Left lobe of liver (tissue), 2 donors: Measurements from ENCODE around the gene YTHDF2. TPM values are rescaled to one million over a fixed set of nuclear protein-coding genes. Genes with fewer than 3 reads are reported as not detected.
"Not testable (repeated sequence)": the region's sequence is repeated elsewhere in the genome, so short reads cannot be mapped to it uniquely, and the experiment has no call there.

ENCODE experiments used
- ATAC-seq: fragments of 200-7000 bp; cut with Tn5 transposase; one replicate; pipeline ENCODE4 v1.9.1; 2020; ENCODE audit warnings: mild to moderate bottlenecking, moderate library complexity
- DNase-seq: peaks from one replicate; pipeline ENCODE4 v3.0.0-alpha.2; 2020; ENCODE audit warnings: low spot score
- total RNA-seq: library from RNA; stranded (reverse); gene quantifications from one replicate; pipeline ENCODE4 v1.2.1, GENCODE V29; 2021
- donor health status: DM: no; HTN: no; CAD: no; lungs with moderate emphysema.
- donor health status: DM: no; HTN: yes; CAD: no.

YTHDF2 gene
- total RNA-seq, 1 donor from 2014 or later: 23.1 TPM

DNA sequence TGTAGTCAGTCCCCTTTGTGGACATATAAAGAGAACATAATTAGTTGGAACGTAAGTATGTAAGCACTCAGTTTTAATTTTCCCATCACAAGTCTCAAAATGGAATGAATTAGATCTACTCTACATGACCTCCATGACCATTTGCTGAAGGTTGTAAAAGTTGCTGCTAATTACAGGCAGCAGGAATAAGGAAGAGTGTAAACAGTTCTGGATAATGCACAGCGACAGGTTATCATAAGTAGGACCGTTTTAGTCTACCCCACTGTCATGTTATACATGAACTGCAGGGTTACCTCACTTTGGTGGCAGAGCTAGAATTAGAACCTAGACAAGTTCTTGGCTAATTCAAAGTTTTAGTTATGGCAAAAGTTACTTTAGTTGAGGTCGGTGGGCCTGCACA is 21.7 kb downstream of the YTHDF2 start:
- no peak for ATAC-seq
- DNase-seq: no peak

DNA sequence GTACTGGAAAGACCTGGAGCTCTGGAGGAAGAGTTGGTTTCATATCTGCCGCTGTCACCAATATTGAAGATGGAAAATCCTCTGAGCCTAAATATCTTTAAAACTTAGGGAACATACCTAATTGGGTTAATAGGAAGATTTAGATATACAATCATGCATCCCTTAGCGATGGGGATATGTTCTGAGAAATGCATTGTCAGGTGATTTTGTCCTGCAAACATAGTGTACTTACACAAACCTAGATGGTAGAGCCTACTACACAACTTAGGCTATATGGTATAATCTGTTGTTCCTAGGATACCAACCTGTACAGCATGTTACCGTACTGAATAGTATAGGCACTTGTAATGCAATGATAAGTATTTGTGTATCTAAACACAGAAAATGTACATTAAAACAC is 22.5 kb downstream of the YTHDF2 start:
- no peak for ATAC-seq
- DNase-seq: no peak

DNA sequence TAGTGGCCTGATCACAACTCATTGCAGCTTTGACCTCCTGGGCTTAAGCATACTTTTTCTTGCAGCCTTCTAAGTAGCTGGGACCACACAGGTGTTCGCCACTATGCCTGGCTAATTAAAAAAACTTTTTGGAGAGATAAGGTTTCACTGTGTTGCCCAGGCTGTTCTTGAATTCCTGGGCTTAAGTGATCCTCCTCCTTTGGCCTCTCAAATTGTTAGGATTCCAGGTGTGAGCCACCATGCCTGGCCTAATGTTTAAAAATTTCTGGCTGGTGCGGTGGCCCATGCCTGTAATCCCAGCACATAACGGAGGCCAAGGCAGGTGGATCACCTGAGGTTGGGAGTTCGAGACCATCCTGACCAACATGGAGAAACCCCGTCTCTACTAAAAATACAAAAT is 24.4 kb downstream of the YTHDF2 start:
- ATAC-seq: no peak

GRCh38 chr1:28766532-28767183 is 29.9 kb downstream of the YTHDF2 start:
- no peak for ATAC-seq
- DNase-seq: no peak

More for the DNA sequence above, 24.4 kb downstream of the YTHDF2 start:
- DNase-seq: no peak

GRCh38 chr1:28770601-28771165 is 33.9 kb downstream of the YTHDF2 start:
- DNase-seq (no peak), ATAC-seq (no peak)

GRCh38 chr1:28771921-28772320 is 35.2 kb downstream of the YTHDF2 start:
- ATAC-seq, DNase-seq: not testable (repeated sequence)

DNA sequence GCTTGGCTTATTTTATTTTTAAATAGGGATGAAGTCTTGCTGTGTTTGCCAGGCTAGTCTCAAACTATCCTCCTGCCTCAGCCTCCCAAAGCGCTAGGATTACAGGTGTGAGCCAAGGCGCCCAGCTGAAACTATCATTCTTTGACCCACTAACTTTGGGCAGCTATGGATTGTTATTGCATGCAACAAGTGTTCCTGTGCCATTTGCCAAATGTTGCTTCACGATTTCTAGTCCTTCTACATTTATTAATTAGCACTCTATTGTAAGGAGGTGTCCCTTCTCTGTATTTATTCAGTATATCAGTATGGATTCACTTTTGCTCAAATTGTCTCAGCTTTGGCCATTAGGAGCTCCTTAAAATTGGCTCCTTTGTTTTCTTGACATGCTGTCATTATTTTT is 36.4 kb downstream of the YTHDF2 start:
- ATAC-seq (no peak), DNase-seq (no peak)

DNA sequence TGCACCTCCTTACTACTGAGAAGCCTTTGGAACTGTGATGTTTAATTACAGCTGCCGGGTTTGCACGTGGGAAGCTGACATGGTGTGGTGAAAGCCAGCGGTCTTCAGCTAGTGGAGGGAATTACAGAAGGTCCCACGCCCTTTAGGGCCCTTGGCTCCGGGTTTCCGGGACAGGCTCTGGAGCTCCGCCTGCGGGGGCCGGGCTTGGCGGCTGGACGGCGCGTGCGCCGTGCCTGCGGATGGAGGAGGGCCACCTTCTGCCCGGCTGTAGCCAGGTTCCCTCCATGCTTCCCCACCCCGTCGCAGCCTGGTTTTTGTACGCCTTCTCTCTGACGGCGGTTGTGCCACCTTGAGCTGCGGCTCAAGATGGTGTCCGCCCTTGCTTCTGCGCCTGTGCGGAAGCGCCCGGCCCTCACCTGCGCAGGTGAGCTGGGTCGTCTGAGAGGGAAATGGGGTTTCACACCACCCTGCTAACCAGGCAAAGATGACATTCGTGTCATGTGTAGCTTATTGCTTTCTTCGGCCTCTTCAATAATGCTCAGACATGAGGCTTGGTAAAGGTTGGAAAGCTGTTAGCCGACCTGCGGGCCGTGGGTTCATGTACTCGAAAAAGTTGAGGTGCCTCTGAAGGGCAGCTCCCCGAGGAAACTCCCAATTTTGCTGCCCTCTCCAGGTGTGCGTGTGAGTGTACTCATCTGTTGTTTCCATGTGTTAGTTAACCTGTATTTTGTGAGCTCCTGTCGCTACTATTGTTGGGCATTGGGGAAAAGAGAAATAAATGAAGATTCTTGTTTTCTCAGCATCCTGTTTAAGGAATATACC is 38.6 kb downstream of the YTHDF2 start:
- peak; percentile 97 for ATAC-seq
- DNase-seq: peak; percentile 82

DNA sequence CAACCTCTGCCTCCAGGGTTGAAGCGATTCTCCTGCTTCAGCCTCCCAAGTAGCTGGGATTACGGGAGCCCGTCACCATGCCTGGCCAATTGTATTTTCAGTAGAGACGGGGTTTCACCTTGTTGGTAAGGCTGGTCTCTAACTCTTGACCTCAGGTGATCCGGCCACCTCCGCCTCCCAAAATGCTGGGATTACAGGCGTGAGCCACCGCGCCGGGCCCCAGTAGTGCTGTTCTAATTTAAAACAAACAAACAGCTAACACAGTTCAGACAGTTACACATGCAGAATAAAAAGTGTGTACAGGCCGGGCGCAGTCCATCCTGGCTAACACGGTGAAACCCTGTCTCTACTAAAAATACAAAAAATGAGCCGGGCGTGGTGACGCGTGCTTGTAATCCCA is 39.6 kb downstream of the YTHDF2 start:
- ATAC-seq (no peak), DNase-seq (no peak)

DNA sequence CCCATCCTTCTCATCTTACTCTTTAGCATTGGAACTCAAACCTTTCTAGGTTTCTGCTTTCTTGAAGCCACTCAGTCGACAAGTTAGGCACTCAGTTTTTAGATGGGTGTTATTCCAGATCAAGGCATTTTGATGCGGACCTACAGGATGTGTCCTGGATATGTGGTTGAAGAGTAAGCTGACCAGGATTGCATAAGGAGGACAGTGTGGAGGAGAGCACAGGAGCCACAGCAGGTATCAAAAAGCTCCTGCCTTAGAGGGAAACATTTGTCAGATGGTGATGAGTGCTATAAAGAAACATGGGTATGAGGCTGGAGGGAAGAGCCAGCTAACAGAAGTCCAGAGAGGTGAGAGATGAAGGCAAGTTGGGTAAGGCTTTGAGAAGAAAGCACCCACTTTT is 41.3 kb downstream of the YTHDF2 start:
- no peak for DNase-seq
- ATAC-seq: no peak

GRCh38 chr1:28779751-28780408 is 43.1 kb downstream of the YTHDF2 start:
- DNase-seq (no peak), ATAC-seq (no peak)

DNA sequence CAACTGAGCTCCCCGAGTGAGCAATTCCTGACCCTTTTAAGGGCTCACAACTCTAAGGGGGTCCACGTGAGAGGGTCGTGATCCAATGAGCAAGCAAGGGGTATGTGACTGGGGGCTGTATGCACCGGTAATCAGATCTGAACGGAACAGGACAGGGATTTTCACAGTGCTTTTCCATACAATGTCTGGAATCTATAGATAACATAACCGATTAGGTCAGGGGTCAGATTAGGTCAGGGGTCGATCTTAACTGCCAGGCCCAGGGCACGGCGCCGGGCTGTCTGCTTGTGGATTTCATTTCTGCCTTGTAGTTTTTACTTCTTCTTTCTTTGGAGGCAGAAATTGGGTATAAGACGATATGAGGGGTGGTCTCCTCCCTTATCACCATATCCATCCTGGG is 44.6 kb downstream of the YTHDF2 start:
- ATAC-seq (no peak), DNase-seq (no peak)

- ATAC-seq (no peak), DNase-seq (no peak)
Observed at GRCh38 chr1:28782011-28782410, 45.3 kb downstream of the YTHDF2 start.

GRCh38 chr1:28783363-28783762 is 46.6 kb downstream of the YTHDF2 start:
- ATAC-seq (no peak), DNase-seq (no peak)

DNA sequence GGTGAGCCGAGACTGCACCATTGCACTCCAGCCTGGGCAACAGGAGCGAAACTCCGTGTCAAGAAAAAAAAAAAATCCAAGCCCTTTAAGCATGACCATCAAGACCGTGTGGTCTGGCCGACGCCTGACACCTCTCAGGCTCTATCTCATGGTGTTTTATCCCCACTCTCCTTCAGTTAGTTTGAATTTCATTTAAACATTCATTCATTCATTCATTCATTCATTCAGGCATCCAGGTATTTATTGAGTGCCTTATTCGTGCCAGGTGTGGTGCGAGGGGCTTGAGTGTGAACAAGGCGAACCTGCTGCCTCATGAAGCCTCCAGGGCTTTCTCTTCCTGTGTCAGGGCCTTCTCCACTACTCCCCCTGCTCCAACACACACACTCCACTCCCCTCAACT is 52.7 kb downstream of the YTHDF2 start:
- no peak for DNase-seq
- no peak for ATAC-seq

DNA sequence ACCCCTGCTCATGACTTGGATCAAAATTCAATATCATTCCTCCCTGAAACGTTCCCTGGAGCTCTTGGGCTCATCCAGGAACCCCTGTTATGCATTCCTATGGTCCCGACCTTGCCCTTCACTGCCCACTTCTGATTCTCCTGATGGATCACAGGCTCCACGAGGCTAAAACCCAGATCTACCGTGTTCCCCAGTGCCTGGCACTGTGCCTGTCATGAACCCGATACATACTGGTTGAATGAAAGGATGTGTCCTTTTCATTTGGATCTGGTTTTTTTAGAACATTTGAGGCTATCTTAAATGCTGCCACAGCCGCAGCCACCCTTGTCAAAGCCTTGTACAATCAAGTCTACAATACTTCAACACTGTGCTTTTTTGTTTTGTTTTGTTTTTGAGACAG is 53.1 kb downstream of the YTHDF2 start:
- no peak for DNase-seq
- ATAC-seq: no peak

DNA sequence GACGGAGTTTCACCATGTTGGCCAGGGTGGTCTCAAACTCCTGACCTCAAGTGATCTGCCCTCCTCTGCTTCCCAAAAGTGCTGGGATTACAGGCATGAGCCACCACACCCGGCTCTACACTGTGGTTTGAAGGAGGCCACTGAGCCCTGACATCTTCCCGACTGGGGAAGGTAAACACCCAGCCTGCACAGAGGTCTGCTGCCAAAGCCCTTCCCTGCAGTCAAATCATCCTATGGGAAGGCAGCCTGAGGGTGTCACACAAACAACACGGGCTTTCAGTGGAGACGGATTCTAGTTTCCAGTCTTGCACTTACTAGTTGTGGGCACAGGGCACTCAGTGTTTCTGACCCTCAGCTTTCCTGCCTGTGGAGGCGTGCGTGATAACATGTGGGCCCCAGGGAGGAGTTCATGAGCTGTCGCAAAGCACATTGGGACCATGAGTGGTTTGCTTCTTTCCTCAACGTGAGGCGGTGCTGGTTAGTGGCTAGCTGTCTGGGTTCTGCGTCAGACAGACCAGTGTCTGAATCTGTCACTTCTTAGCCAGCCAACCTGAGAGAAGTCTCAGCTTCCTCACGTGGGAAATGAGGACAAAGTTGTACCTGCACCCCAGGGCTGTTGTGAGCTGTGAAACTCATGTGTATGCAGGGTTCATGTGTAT is 53.8 kb downstream of the YTHDF2 start:
- DNase-seq (no peak), ATAC-seq (no peak)

GRCh38 chr1:28791929-28792328 is 55.2 kb downstream of the YTHDF2 start:
- ATAC-seq, DNase-seq: not testable (repeated sequence)

- no peak for ATAC-seq
- DNase-seq: no peak
Observed at GRCh38 chr1:28792644-28793121, 55.9 kb downstream of the YTHDF2 start.

GRCh38 chr1:28794582-28794981 is 57.8 kb downstream of the YTHDF2 start:
- DNase-seq, ATAC-seq: not testable (repeated sequence)
